Stimulated activated naive CD8-positive, alpha-beta T cell treated with anti-CD3 and anti-CD28 coated beads, Interleukin-15, Interleukin-2, amounts not matched to agents 100 U/mL and 50 U/mL, for 24 hours (primary cell): ENCODE data around the gene PLCL2.
A peak's percentile ranks its signal among the peaks of the same experiment; 100 is the strongest.

ENCODE experiments used
- ATAC-seq: fragments of 150-1000 bp; cut with Tn5 transposase; one replicate; pipeline ENCODE4 v1.10.0; 2021
- DNase-seq: peaks from one replicate; pipeline ENCODE4 v3.0.0; 2021

The PLCL2 gene

DNA sequence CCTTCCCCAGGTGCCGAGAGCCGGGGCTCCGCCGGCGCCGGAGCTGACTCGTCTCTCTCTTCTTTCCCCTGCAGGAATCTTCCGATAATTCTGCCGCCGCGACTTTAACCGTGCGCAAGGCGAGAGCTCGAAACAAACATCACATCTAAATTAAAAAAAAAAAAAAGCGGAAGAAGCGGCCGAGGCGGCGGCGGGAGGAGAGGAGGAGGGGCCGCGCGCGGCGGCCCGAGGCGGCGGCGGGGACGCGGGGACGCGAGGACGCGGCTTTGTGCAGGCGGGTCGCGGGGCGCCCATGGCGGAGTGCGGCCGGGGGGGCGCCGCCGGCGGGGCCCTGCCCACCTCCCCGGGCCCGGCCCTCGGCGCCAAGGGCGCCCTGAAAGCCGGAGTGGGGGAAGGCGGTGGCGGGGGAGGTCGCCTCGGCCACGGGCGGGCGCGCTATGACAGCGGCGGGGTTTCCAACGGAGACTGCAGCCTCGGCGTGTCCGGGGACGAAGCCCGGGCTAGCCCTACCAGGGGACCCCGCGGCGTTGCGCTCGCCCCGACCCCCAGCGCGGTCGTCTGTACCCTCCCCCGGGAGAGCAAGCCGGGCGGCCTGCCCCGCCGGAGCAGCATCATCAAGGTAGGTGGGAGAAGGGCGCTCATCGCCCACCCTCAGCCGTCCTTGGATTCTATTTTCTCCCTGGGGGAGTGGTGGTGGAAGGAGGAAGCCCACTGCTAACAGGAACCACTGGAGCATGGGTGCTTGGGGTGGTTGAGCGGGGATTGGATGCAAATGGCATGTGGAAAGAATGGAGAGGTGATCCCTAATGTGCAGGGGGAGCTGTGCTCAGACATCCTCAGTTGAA, at the start of gene PLCL2:
TSS of gene PLCL2 (plus strand) at position 208 of the 845 bp plus-strand sequence. CDS start at position 293, 85 bp downstream.
- peak; percentile 69 for DNase-seq
- ATAC-seq, result peak; percentile 42

DNA sequence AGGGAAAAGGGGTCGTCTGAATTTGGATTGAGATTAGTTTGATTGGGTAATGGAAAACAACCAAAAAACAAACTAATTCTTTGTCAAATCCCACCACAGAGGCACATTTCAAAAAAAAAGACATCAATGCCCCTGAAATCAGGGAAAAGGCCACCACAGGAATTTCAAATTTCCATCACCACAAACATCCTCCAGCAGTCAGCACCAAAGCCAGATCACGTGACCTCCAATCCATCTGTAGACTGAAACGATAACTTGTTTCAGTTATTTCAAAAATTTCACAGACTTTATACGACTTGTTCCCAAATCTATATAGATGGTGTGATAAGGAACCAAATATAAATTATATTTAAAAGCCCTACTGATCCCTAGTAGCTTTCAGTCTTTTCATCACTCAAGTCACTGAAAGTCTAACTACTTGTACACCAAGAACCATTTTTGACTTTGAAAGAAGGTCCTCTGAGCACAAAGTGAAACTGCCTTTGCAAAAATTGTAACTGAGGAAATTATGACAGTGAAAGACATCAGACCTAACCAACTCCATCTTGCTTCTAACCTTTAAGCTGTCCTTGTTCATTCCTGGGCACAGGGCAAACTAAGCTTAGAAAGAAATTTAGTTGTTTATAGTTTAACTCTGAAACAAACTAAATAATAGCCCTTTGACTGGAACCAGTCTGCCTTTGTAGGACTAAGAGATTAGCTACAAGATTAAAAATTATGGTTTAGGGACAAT, 48.1 kb upstream of the PLCL2 start:
- ATAC-seq (no peak), DNase-seq (no peak)

DNA sequence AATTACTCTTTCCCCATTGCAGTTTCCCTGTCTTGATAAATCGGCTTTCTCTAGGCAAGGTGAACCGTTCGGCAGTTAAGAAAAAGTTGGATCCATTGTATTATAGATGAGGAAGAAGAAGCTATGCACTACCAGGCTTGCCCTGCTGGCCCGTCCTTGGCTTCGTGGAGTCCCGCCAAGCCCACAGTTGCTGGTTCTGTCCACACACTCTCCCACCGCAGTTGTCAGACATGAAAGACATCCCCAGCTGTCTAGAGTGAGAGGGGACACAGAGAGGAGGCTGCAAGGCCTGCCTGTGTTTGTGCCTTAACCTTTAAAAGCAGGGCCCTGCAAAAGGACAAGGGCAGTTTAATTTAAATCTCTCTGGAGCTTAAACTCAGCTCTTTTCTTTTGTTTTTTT, 47.2 kb upstream of the PLCL2 start:
- no peak for DNase-seq
- no peak for ATAC-seq

DNA sequence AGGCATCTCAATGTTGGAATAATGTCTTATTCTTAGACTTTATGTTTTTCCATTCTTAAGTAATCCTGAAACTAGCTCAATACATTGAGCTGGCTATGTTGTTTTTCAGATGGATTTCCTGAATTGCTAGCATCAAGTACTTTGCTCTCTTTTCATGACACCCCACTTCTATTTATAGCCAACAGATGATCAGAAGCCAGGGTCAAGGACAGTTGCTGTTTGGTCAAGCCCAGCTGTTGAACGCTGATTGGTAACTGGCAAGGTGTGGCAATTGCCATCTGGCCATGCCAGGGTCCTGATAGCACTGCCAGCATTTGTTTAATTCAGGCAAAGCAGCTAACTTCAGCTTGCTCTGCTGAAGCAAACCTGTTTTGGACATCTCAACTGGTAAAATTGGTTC, 46.2 kb upstream of the PLCL2 start:
- no peak for DNase-seq
- no peak for ATAC-seq

DNA sequence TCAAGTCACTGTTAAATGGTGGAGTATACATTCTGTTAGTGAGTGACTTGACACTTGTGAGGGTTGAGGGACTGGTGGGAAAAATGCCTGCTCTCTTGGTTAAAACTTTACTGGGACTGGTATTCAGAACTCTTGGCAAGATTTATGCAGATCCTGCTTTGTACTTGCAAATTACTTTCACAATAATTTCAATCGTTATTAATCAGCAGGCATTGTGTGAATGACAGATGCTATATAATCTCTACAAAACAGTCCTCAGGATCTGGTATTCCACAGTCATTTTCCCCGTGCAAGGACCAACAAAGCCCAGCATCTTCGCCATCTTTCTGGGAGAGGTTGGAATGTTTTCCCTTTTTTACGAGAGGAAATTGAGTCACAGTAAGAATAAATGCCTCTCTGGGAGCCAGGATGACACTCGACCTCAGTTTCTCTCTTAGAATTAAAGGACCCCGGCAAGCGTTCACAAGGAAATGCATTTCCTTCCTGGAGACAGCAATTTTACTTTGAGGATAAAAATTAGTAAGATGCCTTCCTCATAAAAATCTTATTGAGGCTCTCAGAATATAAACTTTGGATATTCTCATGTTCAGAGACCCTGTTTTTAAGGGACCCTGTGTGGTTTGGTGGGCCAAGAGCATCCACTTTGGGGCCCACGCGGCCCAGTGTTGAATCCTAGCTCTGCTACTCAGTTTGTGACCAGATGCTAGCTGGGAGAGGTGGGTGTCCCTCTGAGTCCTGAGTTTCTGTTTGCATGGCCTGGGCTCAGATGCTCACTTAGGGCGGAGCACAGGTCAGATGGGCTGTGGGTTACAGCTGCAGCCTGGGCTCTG, 45.3 kb upstream of the PLCL2 start:
- no peak for ATAC-seq
- no peak for DNase-seq

DNA sequence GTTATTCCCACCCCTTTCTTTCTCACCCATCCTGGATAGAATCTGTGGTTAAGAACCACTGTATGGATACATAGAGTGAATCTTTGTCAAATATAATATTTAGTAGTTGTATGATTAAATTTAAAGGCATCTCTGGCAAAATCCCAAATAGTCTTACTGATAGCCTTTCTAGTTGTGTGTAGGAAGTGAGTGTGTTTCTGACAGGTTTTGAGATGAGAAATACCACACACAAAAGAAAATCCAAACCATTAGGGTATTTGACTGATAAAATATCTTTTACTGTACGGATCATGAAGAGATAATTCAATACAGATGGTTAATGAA, 44.7 kb upstream of the PLCL2 start:
- no peak for DNase-seq
- ATAC-seq, result no peak

DNA sequence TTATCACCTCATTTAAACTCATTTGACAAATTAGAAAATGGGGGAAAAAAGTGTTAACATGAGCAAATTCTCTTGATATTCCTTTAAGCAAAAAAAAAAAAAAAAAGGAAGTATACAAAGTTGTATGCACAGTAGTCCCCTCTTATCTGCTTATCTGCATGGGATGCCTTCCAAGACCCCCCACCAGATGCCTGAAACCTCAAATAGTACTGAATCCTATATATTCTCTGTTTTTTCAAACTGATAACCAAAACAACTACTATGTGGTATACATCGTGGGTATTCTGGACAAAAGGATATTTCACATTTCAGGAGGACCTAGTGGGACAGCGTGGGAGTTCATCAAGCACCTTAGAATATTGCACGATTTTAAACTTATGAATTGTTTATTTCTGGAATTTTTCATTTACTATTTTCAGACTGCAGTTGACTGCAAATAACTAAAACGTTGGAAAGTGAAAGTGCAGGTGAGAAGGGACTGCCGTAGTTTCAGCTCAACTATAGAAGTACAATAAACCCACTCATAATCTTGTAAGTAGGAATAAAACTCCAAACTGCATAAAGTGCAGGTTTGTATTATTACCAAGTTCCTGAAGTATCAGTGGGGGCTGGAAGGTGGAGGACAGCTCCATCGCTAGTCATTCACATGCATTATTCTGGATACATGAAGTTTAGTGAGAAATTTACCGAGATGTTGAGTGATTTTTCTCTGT, 43.6 kb upstream of the PLCL2 start:
- DNase-seq (no peak), ATAC-seq (no peak)

DNA sequence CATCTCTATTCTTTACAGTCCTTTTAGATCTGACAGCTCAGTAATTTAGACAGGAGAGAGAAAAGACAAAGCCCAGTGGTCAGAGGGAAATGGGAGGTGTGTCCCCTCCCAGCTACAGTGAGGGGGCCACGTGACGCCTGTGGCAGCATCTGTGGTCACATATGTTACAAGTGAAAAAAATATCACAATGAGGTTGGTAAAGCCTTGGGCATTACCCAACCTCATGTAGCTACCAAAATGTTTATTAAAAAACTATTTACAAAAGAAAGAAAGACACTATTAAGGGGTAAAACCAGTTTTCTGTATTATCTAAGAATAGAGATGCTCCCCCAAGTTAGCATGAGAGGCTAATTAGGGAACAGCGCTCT, 42.9 kb upstream of the PLCL2 start:
- ATAC-seq (peak; percentile 37), DNase-seq (peak; percentile 54)

DNA sequence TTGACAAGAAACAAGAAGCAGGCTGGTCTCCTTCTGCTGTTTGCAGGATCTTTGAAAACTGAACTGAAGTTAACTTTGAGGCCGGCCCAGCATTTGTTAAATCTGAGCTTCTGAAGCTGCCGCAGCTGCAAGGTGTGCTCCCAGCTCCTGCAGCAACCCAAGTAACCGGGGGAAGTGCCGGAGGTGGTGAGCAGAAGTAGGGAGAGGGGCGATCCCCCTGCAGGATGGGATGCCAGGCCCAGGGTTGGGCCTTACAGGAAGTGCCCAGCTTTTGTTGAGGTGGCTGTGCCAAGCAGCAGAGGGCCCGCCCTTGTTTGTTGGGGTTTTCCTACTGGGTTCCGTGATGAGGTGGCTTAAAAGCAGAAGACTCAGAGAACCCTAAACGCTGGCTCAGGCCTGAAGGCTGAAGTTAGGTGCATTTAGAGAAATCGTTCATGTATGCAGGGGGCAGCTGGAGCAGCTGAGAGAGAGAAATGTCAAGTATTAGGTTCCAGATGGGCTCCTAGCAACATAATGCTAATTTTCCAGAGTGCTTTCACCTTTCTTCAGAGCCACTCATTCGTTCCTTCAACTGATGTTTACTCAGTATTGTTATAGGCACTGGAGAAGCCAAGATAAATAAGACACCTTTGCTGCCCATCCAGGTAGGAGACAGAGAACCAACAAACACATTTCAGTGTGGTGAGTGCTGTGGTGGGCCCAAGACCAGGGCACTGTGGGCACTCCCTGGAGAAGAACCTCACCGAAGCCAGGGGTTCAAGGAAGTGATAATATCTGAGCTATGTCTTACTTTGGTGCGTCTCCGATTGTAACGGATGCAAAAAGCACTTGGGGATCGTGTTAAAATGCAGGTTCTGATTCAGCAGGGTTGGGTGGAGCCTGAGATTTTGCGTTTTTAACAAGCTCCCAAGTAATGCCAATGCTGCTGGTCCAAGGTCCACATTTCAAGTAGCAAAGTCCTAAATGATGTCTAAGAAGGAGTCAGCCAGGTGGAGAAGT, 42.2 kb upstream of the PLCL2 start:
- DNase-seq, result peak; percentile 73
- peak; percentile 91 for ATAC-seq

DNA sequence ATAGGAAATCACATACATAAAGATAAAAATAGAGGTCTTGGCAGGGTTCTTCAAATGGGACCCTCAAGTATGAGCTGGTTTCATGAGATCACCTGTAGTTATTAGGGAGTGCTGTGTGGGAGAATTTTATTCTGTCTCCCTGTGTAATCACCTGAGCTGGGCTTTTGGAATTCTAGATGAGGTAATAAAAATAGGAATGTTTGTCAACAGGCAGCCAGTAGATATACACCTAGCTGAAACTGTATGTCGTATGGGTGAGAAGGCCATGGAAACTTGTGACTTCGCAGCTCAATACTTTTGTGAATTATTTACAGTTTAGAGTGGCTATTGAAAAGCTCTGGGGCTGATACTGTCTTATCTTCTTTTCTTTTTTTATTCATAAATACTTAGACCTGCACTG, 40.5 kb upstream of the PLCL2 start:
- ATAC-seq (no peak), DNase-seq (no peak)

DNA sequence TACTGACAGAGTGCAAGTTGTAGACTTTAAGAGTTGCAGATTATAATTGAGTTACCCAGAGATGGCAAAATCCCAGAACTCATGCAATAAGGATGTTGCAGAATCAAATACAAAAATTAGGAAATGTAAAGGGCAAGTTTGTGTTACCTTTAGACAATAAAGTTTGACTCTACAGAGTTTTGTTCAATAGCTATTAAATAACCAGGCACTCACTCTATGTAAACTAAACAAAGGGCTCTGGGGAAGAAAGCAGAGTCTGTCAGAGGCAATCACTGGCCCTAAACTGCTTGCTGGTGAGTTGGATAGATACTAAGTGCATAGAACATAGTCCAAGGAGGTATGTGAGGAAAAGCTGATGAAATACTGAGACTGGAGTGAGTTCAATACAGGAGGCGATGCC, 40.0 kb upstream of the PLCL2 start:
- DNase-seq (no peak), ATAC-seq (no peak)

DNA sequence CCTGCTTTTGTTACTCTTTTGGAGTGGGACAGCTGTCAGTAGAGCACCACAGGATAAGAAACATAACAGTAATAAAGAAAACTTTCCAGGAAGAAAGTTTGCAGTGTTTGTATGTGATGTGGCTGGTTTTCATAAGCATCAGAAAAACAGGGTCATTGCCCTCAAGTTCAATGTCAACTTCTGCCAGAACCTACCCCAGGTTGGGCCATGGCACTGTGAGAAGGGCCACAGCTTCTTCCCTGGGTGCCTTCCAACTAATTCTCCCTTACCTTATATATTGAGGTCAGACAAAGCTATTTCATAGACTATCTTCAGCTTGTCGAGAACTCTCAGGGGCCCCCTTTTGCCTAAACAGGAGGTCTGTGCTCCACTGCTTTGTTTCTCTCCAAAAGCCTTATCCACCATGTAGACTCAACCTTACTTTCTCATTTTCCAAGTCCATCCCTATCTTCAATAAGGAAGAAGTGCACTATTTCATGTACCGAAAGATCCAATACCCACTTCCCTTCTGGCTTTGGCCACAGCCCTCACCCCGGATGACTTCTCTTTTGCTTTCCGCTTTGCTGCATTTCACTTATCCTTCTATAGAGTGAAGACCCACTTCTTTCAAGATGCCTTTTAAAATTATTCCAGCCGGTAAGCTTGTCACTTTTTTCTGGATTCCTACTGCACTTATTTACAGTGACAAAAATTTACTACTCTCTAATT, 38.2 kb upstream of the PLCL2 start:
- no peak for DNase-seq
- ATAC-seq, result no peak

DNA sequence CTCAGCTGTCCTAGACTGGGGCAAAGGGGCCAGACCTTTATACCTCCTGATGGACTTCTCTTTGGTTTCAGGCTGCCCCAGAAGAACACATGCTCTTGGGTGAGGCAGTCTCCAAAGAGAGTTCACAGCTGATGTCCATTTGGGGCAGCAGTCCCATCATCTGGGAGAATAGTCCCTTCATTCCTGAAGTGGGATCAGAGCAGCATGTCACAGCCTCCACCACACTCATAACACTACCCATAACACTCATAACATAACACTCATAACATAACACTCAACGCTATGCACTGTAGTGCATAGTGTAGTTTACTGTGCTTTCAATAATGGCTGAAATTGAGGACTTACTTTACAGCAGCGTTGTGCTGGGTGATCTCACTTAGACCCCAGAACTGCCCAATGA, 36.7 kb upstream of the PLCL2 start:
- no peak for DNase-seq
- ATAC-seq, result peak; percentile 64

DNA sequence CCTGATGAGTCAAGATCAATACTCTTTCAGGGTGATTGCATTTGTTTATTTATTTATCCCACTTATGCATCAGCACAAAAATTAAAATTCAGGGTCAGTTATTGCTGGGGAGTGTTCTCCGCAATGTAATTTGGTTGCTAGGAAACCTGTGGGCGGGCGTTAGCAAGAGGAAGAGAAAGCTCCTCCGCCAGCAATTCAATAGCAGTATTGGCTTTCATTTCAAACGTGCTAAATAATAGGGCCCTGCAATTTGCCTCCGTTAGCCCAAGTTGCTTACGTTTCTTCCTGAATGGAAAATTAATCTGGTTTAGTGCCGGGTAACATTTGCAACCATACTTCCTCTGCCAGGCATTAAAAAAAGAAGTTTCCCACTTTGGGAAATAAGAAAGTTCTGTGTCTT, 35.5 kb upstream of the PLCL2 start:
- DNase-seq (peak; percentile 75), ATAC-seq (peak; percentile 71)

DNA sequence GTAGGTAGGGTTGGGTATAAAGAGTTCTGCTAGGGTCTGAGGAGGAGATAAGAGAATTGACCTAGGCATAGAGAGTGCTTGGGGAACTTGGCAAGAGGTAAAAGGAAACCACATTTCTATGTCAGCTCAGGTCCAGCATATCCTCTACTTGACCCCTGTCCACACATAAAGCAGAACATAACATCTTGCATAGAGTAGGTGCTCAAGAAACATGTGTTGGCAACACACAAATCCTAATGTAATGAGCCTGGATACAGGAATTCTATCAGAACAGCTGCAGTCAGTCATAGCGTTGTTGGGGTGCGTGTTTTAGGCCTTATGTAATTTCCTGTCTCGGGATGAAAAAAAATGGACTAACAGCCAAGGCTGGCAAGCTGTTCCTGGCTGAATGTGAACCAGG, 35.0 kb upstream of the PLCL2 start:
- no peak for ATAC-seq
- DNase-seq, result no peak

DNA sequence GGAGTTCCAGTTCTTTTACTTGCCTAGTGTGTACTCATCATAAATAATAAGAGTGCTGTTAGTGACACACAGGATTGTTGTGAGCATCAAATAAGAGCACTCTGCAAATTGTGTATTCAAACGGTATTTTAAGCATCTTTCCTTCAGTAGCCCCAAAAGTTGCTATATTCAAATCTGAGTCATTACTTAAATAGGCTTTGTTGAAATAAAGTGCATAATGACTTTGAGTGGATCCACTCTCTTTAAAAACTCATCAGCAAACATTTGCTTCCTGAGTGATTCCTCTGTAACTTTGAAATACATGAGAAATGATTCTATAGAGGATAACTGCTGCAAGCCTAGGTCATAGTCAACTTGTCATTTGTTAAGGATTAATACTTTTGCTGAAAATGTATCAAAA, 29.3 kb upstream of the PLCL2 start:
- ATAC-seq, result no peak
- DNase-seq, result no peak

DNA sequence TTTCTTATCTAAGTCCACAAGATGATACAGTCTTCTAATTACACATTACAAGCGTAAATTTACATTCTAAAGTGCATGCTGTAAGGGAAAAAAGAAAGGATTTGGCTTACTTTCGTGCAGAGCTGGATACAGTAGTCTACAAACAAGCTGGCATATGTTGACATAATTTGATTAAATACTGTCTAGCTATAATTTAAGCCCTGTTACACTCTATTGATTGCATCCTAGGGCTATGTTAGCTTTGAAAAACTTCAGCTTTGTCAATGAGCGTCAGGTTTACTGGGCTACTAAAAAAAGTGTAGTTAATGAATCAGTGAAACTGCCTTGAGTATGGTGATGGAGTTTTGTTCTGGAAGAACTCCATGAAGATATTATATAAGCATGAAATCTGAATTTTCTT, 24.5 kb upstream of the PLCL2 start:
- DNase-seq (no peak), ATAC-seq (no peak)

DNA sequence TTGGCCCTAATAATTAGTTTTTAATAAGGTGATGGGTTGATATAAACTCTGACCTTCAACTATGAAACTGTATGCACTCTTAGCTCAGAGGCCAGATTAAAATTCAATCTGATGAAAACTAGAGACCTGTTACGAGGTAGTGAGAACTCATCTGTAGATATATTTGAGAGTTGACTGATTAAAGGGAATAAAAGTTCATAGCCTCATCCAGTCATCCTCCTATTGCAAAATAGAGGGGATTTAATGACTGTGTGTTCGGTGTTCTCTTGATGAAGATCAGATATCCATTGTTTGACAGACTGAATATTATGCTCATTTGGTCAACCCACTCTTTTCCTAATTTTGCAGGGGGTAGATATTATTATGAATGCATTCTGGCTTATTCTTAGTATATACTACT, 23.3 kb upstream of the PLCL2 start:
- DNase-seq (no peak), ATAC-seq (no peak)

DNA sequence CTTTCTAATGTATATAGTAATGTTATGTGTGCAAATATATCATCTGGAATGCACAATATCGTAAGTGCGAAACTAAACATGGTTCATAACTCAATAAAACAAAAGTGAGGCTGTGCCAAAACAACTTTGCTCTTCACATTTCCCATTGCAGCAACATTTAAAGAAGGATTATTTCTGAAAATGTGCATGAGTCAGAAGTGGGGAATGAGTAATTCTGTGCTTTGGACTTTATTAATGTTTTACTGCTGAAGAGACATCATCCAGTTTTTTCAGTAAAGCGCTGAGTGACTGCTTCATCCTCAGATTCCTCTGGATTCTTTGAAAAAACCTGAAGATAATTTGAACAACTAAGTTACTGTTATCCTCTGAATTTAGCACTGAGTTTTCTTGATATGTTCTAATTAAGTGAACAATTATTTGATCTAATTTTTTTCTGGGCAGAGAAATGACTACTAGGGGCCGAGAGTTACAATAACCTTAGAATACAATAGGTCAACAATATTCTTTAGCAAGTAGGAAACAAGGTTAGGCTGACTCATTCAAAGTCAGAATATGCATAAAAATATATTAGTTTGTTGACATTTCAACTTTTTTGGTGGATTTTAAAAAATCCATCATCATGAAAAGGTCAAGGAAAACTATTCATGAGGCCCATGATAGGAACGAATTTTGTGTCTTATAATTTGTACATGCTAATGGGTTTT, 20.0 kb upstream of the PLCL2 start:
- ATAC-seq, result no peak

DNA sequence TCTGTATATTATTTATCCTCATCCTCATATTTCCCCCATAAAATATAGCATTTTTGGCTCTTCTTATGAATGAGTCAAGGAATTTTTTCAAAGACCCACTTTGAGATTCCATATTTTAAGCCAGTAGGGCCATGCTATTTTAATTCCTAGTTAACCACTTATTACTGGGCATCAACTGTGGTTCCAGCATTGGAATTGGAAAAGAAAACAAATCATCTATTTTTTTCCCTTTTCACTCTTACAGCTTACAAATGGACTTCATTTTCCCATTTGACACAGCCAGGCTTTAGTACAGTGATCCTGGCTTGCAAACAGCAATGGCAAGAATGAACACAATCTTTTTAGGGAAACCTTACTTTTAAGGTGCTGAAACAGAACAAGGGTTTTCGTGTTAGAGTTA, 19.4 kb upstream of the PLCL2 start:
- ATAC-seq (no peak), DNase-seq (no peak)

More for the DNA sequence above, 20.0 kb upstream of the PLCL2 start:
- DNase-seq, result no peak
